ENCODE data around the gene SHISA5.

SHISA5 gene

DNA sequence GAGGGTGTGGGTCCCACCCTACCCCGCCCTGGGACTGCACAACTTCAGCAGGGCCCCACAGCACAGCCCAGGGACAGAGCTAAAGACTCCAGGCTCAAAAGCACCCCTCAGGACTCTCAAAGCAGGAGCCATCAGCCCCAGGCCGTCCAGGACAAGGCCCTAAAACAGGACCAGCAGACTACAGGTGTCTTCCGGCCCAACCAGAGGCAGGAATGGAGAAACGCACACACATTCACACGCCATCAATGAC is 31.4 kb downstream of the SHISA5 start:
- Histone ChIP-seq H2BK12ac (ENCODE audit: low read length) (peak overlapping the region; percentile 78), H3K9ac (ENCODE audit: low read depth, low read length, poor library complexity) (peak overlapping the region; percentile 64), H3K79me1 (ENCODE audit: low read depth, low read length) (peaks cover 5% of the 10 kb centered on the region), H3K4ac (ENCODE audit: low read length) (no peak overlapping the region), H3K4me2 (ENCODE audit: insufficient read depth, low read length, poor library complexity, severe bottlenecking) (peak overlapping the region; percentile 72), H2AFZ (ENCODE audit: low read length) (peak overlapping the region; percentile 84), H3K9me3 (replicated peaks in 1 of 2; ENCODE audit: control insufficient read depth in 2 of 2, insufficient read depth in 1 of 2, low read depth in 1 of 2, low read length in 2 of 2) (no peaks in the 10 kb centered on the region), H3K18ac (ENCODE audit: low read length) (peak overlapping the region; percentile 86), H3K23ac (ENCODE audit: low read depth, low read length, poor library complexity) (no peak overlapping the region), H3K36me3 (replicated peaks in 1 of 2; ENCODE audit: control insufficient read depth in 2 of 2, insufficient read depth in 2 of 2, low read length in 2 of 2) (peaks cover 14 to 31% of the 10 kb centered on the region in 2 donors), H3K14ac (ENCODE audit: low read length) (no peak overlapping the region), H2BK15ac (ENCODE audit: low read length) (peak overlapping the region; percentile 96), H2AK5ac (ENCODE audit: low read depth, low read length) (peak overlapping the region; percentile 86), H3K4me1 (ENCODE audit: control insufficient read depth in 2 of 2, insufficient read depth in 1 of 2, low read depth in 1 of 2, low read length in 2 of 2) (peaks cover 11 to 14% of the 10 kb centered on the region in 2 donors), H3K27ac (replicated peaks; ENCODE audit: low read length) (peak overlapping the region; percentile 79), H2BK5ac (ENCODE audit: low read length) (peak overlapping the region; percentile 56), H4K8ac (ENCODE audit: low read depth, low read length) (no peak overlapping the region), H2BK120ac (ENCODE audit: low read depth, low read length) (peak overlapping the region; percentile 73), H4K91ac (ENCODE audit: low read depth, low read length, poor library complexity) (no peak overlapping the region), H3K27me3 (ENCODE audit: control insufficient read depth in 3 of 3, insufficient read depth in 3 of 3, low read depth in 1 of 3, low read length in 3 of 3) (no peaks in the 10 kb centered on the region), H3K4me3 (ENCODE audit: low read length in 2 of 2) (peak overlapping the region; percentile 76 to 81)
- WGBS, 2 donors (ENCODE audit: extremely low coverage in 2 of 2, insufficient read length in 2 of 2, insufficient replicate concordance in 1 of 2), result no CpG with 5 or more reads among the region's 5 CpGs
- no peak for DNase-seq (ENCODE audit: low spot score)

DNA sequence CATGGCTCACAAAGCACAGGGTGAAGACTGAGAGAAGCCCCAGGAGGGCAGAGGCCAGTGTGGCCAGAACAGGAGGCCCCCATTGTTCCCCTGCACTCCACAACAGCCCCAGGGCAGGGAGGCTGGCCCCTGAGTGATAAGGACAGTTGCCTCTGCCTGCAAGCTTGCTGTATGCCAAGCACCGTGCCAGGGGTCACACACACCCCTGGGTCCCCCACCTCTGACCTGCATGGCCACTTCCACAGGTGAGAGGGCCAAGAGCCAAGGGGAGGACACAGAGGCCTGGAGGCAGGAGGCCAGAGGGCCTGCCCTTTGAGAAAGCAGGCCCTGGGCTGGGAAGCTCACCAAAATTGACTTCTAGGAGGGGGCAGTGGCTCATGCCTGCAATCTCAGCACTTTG is 33.7 kb downstream of the SHISA5 start:
- Histone ChIP-seq H3K27ac (replicated peaks; ENCODE audit: low read length) (no peak overlapping the region), H3K4me3 (ENCODE audit: low read length in 2 of 2) (no peak overlapping the region), H3K14ac (ENCODE audit: low read length) (no peak overlapping the region), H2BK15ac (ENCODE audit: low read length) (no peak overlapping the region), H2AK5ac (ENCODE audit: low read depth, low read length) (peak overlapping the region; percentile 84), H3K4ac (ENCODE audit: low read length) (no peak overlapping the region), H2AFZ (ENCODE audit: low read length) (no peak overlapping the region), H3K27me3 (ENCODE audit: control insufficient read depth in 3 of 3, insufficient read depth in 3 of 3, low read depth in 1 of 3, low read length in 3 of 3) (no peaks in the 10 kb centered on the region), H3K23ac (ENCODE audit: low read depth, low read length, poor library complexity) (no peak overlapping the region), H2BK120ac (ENCODE audit: low read depth, low read length) (no peak overlapping the region), H4K8ac (ENCODE audit: low read depth, low read length) (no peak overlapping the region), H3K4me2 (ENCODE audit: insufficient read depth, low read length, poor library complexity, severe bottlenecking) (no peak overlapping the region), H2BK5ac (ENCODE audit: low read length) (no peak overlapping the region), H3K9me3 (replicated peaks in 1 of 2; ENCODE audit: control insufficient read depth in 2 of 2, insufficient read depth in 1 of 2, low read depth in 1 of 2, low read length in 2 of 2) (no peaks in the 10 kb centered on the region), H4K91ac (ENCODE audit: low read depth, low read length, poor library complexity) (no peak overlapping the region), H3K79me1 (ENCODE audit: low read depth, low read length) (peaks cover 12% of the 10 kb centered on the region), H3K9ac (ENCODE audit: low read depth, low read length, poor library complexity) (peak overlapping the region; percentile 9), H3K4me1 (ENCODE audit: control insufficient read depth in 2 of 2, insufficient read depth in 1 of 2, low read depth in 1 of 2, low read length in 2 of 2) (peaks cover 24 to 28% of the 10 kb centered on the region in 2 donors), H2BK12ac (ENCODE audit: low read length) (no peak overlapping the region), H3K36me3 (replicated peaks in 1 of 2; ENCODE audit: control insufficient read depth in 2 of 2, insufficient read depth in 2 of 2, low read length in 2 of 2) (peaks cover 24 to 39% of the 10 kb centered on the region in 2 donors), H3K18ac (ENCODE audit: low read length) (peak overlapping the region; percentile 28)
- WGBS, 2 donors (ENCODE audit: extremely low coverage in 2 of 2, insufficient read length in 2 of 2, insufficient replicate concordance in 1 of 2), result no CpG with 5 or more reads among the region's 1 CpG
- DNase-seq (ENCODE audit: low spot score), result no peak

- Histone ChIP-seq H2BK120ac (ENCODE audit: low read depth, low read length) (no peak overlapping the region), H3K14ac (ENCODE audit: low read length) (no peak overlapping the region), H2BK5ac (ENCODE audit: low read length) (no peak overlapping the region), H2AFZ (ENCODE audit: low read length) (no peak overlapping the region), H3K9me3 (replicated peaks in 1 of 2; ENCODE audit: control insufficient read depth in 2 of 2, insufficient read depth in 1 of 2, low read depth in 1 of 2, low read length in 2 of 2) (no peaks in the 10 kb centered on the region), H3K18ac (ENCODE audit: low read length) (peak overlapping the region; percentile 21), H3K27me3 (ENCODE audit: control insufficient read depth in 3 of 3, insufficient read depth in 3 of 3, low read depth in 1 of 3, low read length in 3 of 3) (no peaks in the 10 kb centered on the region), H3K36me3 (replicated peaks in 1 of 2; ENCODE audit: control insufficient read depth in 2 of 2, insufficient read depth in 2 of 2, low read length in 2 of 2) (peaks cover 31 to 39% of the 10 kb centered on the region in 2 donors), H2BK15ac (ENCODE audit: low read length) (no peak overlapping the region), H4K8ac (ENCODE audit: low read depth, low read length) (peak overlapping the region; percentile 72), H3K4me3 (ENCODE audit: low read length in 2 of 2) (no peak overlapping the region), H3K27ac (replicated peaks; ENCODE audit: low read length) (no peak overlapping the region), H4K91ac (ENCODE audit: low read depth, low read length, poor library complexity) (no peak overlapping the region), H3K9ac (ENCODE audit: low read depth, low read length, poor library complexity) (no peak overlapping the region), H3K4me1 (ENCODE audit: control insufficient read depth in 2 of 2, insufficient read depth in 1 of 2, low read depth in 1 of 2, low read length in 2 of 2) (peaks cover 25% of the 10 kb centered on the region in 2 donors), H3K4ac (ENCODE audit: low read length) (no peak overlapping the region), H2AK5ac (ENCODE audit: low read depth, low read length) (no peak overlapping the region), H3K23ac (ENCODE audit: low read depth, low read length, poor library complexity) (peak overlapping the region; percentile 29), H2BK12ac (ENCODE audit: low read length) (no peak overlapping the region), H3K79me1 (ENCODE audit: low read depth, low read length) (peaks cover 12% of the 10 kb centered on the region), H3K4me2 (ENCODE audit: insufficient read depth, low read length, poor library complexity, severe bottlenecking) (no peak overlapping the region)
- no peak for DNase-seq (ENCODE audit: low spot score)
- no CpG with 5 or more reads among the region's 29 CpGs for WGBS, 2 donors (ENCODE audit: extremely low coverage in 2 of 2, insufficient read length in 2 of 2, insufficient replicate concordance in 1 of 2)
Observed at GRCh38 chr3:48469046-48469915, 34.7 kb downstream of the SHISA5 start.

DNA sequence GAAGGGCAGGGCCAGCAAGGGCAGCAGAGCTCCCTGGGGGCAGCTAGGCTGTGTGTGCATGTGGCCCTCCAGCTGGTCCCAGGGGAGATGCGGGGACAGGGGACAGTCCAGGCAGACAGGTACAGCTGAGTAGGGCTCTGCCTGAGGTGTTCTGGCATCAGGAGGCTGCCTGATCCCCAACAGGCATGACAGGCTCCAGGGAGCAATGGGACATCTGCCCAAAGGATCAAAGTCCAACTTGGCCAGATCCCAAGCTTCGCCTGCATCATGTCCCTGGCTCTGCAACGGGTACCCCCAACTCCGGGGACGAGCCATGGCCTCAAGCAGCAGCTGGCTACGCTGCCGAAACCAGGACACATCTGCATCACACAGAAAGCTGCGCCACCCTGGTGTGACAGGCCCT is 35.6 kb downstream of the SHISA5 start:
- Histone ChIP-seq H3K4ac (ENCODE audit: low read length) (no peak overlapping the region), H2BK120ac (ENCODE audit: low read depth, low read length) (no peak overlapping the region), H3K4me1 (ENCODE audit: control insufficient read depth in 2 of 2, insufficient read depth in 1 of 2, low read depth in 1 of 2, low read length in 2 of 2) (peaks cover 22 to 24% of the 10 kb centered on the region in 2 donors), H2AFZ (ENCODE audit: low read length) (no peak overlapping the region), H2BK5ac (ENCODE audit: low read length) (no peak overlapping the region), H2AK5ac (ENCODE audit: low read depth, low read length) (no peak overlapping the region), H2BK12ac (ENCODE audit: low read length) (no peak overlapping the region), H3K4me2 (ENCODE audit: insufficient read depth, low read length, poor library complexity, severe bottlenecking) (no peak overlapping the region), H4K8ac (ENCODE audit: low read depth, low read length) (no peak overlapping the region), H3K9me3 (replicated peaks in 1 of 2; ENCODE audit: control insufficient read depth in 2 of 2, insufficient read depth in 1 of 2, low read depth in 1 of 2, low read length in 2 of 2) (no peaks in the 10 kb centered on the region), H2BK15ac (ENCODE audit: low read length) (no peak overlapping the region), H3K27me3 (ENCODE audit: control insufficient read depth in 3 of 3, insufficient read depth in 3 of 3, low read depth in 1 of 3, low read length in 3 of 3) (no peaks in the 10 kb centered on the region), H3K23ac (ENCODE audit: low read depth, low read length, poor library complexity) (no peak overlapping the region), H3K18ac (ENCODE audit: low read length) (no peak overlapping the region), H3K14ac (ENCODE audit: low read length) (no peak overlapping the region), H3K9ac (ENCODE audit: low read depth, low read length, poor library complexity) (no peak overlapping the region), H4K91ac (ENCODE audit: low read depth, low read length, poor library complexity) (no peak overlapping the region), H3K4me3 (ENCODE audit: low read length in 2 of 2) (no peak overlapping the region), H3K27ac (replicated peaks; ENCODE audit: low read length) (no peak overlapping the region), H3K79me1 (ENCODE audit: low read depth, low read length) (peaks cover 12% of the 10 kb centered on the region), H3K36me3 (replicated peaks in 1 of 2; ENCODE audit: control insufficient read depth in 2 of 2, insufficient read depth in 2 of 2, low read length in 2 of 2) (peaks cover 31 to 44% of the 10 kb centered on the region in 2 donors)
- no CpG with 5 or more reads among the region's 8 CpGs for WGBS, 2 donors (ENCODE audit: extremely low coverage in 2 of 2, insufficient read length in 2 of 2, insufficient replicate concordance in 1 of 2)
- no peak for DNase-seq (ENCODE audit: low spot score)
